Activated T-helper 17 cell treated with anti-CD3 and anti-CD28 coated beads, Interleukin-2, amount 50 U/mL, for 72 hours (primary cell): Measurements from ENCODE around the gene ITGB6. TPM values are rescaled to one million over a fixed set of nuclear protein-coding genes. Genes with fewer than 3 reads are reported as not detected.
A peak's percentile ranks its signal among the peaks of the same experiment; 100 is the strongest.

Source experiments
- ATAC-seq: fragments of 150-1000 bp; cut with Tn5 transposase; replicated peaks from 2 replicates; pipeline ENCODE4 v1.10.0; 2021; ENCODE audit warnings: mild to moderate bottlenecking, moderate library complexity
- H3K27ac Mint-ChIP-seq: one replicate; pipeline ENCODE4 v1.8.0; 2022; ENCODE audit warnings: mixed read lengths
- H3K27me3 Mint-ChIP-seq: one replicate; pipeline ENCODE4 v1.8.0; 2022; ENCODE audit warnings: mixed read lengths
- H3K36me3 Mint-ChIP-seq: one replicate; pipeline ENCODE4 v1.8.0; 2022; ENCODE audit warnings: low read depth, mild to moderate bottlenecking, mixed read lengths
- H3K4me1 Mint-ChIP-seq: one replicate; pipeline ENCODE4 v1.8.0; 2022; ENCODE audit warnings: mixed read lengths
- H3K4me3 Mint-ChIP-seq: one replicate; pipeline ENCODE4 v1.8.0; 2022; ENCODE audit warnings: mild to moderate bottlenecking, mixed read lengths
- H3K9me3 Mint-ChIP-seq: one replicate; pipeline ENCODE4 v1.8.0; 2022; ENCODE audit warnings: mixed read lengths
- total RNA-seq, 2 donors: library from RNA; stranded (reverse); gene quantifications; one replicate each; pipeline ENCODE4 v1.2.3, GENCODE V29; 2022

ITGB6 gene
- total RNA-seq, 2 donors from 2014 or later, result not detected

DNA sequence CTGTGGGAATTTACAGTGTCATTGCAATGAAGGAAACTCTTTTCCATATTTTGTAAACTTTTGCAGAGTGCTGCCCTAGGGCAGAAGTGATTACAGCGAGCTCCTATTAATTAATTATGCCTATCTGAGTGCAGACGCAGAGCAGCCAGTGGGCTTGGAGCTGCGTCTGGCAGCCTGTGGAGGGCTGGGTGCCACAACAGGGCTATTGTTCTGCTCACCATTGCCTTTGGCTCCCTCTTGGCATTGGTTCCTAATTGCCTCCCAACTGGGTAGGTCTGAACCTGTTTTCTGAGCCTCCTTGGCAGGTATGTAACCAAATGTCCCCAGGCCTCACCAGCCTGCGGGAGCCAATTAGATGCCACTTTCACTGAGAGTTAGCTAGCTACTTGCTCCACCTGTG is 25.6 kb upstream of the ITGB6 start:
- no peak for ATAC-seq
- H3K4me3 Mint-ChIP-seq, result no peak overlapping the region
- no peaks in the 10 kb centered on the region for H3K9me3 Mint-ChIP-seq
- H3K4me1 Mint-ChIP-seq, result peaks cover 32% of the 10 kb centered on the region
- H3K27me3 Mint-ChIP-seq, result peaks cover 8% of the 10 kb centered on the region
- H3K36me3 Mint-ChIP-seq, result no peaks in the 10 kb centered on the region
- H3K27ac Mint-ChIP-seq, result no peak overlapping the region

DNA sequence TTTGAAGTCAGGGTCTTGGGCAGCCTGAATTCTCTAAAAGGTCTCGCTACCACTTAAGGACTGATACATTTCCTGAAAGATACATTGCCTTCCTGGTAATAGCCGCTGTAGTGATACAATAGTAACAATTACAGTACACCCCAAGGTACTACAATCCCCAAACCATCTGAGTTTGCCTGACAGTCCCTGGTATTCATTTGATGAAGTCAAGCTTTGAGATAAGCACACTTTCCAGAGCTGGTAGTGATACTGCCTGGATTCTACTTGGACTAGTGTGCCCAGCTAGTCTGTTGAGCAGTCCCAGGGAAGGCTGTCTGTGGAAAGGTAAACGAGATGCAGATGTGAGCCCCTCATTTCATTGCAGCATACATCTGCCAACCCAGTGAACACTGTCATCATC is 24.4 kb upstream of the ITGB6 start:
- Mint-ChIP-seq H3K4me3 (peak overlapping the region; percentile 73), H3K27ac (peak overlapping the region; percentile 92), H3K9me3 (no peaks in the 10 kb centered on the region), H3K36me3 (no peaks in the 10 kb centered on the region), H3K27me3 (peaks cover 8% of the 10 kb centered on the region), H3K4me1 (peaks cover 43% of the 10 kb centered on the region)
- peak; percentile 20 for ATAC-seq

DNA sequence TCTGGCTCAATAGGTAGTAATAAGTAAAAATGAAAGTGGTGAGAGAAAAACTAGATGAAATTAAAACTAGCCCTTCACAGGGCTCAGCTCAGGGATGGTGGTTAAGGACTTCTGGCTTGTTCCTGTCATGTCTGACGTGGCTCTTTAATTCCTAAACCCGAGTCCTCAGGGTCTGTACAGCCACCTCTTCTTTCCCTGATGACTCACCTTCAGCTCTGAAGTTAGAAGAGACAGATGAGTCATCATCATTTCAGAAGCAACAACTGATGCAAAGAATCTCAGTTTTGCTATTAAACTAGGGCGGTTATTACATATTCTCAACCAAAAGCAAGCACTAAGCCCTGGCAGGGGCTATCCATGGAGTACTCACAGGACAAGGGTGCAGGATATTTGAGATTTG is 24.0 kb upstream of the ITGB6 start:
- H3K4me1 Mint-ChIP-seq, result peaks cover 43% of the 10 kb centered on the region
- H3K9me3 Mint-ChIP-seq, result no peaks in the 10 kb centered on the region
- peaks cover 8% of the 10 kb centered on the region for H3K27me3 Mint-ChIP-seq

DNA sequence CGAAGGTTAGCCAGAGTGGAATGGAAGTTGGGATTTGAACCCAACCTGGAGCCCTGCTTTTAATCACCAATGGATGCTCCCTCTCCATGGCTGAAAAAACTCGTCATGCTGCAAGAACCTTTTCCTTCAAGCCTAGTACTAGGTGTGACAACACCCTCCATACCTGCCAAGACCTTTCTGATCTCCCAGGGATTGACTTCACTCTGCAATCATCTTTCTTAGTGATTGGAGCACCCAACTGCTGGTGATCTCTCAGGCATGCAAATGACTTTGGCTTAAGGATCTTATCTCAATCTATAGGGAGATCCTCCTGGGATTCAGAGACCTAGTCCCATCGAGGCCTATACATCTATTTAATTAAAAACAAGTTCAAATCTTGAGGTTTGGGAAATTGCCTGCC is 23.5 kb upstream of the ITGB6 start:
- H3K9me3 Mint-ChIP-seq, result no peaks in the 10 kb centered on the region
- ATAC-seq, result no peak
- H3K4me3 Mint-ChIP-seq, result peak overlapping the region; percentile 73
- H3K36me3 Mint-ChIP-seq, result no peaks in the 10 kb centered on the region
- H3K27ac Mint-ChIP-seq, result peak overlapping the region; percentile 92
- peaks cover 8% of the 10 kb centered on the region for H3K27me3 Mint-ChIP-seq
- H3K4me1 Mint-ChIP-seq, result peaks cover 43% of the 10 kb centered on the region

More for the DNA sequence above, 24.0 kb upstream of the ITGB6 start:
- ATAC-seq, result peak; percentile 83
- Mint-ChIP-seq H3K36me3 (no peaks in the 10 kb centered on the region), H3K4me3 (peak overlapping the region; percentile 73), H3K27ac (peak overlapping the region; percentile 92)

DNA sequence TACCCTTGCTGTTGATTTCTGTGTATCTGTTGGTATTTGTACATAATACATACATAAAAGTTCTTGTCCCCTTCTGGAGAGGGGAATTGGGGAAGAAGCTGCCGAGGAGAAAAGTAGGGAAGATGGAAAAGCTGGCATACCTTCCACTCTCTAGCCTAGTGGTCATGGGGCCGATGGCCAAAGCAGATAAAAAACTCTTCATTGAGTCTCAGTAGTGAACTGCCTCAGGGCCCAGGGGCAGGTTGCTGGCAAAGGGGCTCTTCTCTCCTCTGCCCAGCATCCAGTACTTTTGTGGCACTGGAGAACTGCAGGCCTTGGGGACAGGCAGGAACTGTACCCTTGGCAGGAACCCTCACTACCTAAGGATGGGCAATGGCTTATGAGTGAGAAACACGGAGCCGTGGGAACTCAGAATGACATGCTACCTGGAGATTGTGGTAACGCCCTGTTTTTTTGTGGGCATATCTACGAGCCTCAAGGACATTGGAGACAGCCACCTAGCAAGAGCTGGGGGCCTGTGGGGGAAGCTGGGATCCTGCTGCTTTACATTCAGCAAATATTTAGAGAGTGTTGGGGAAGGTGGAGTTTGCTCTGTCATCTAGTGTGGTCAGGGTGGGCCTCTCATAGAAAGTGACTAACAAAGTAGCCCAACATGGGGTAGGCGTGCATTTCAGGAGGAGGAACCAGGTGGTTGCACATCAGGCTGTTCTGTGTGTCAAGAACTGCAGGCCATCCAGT is 22.6 kb upstream of the ITGB6 start:
- Mint-ChIP-seq H3K27ac (peak overlapping the region; percentile 92), H3K36me3 (no peaks in the 10 kb centered on the region), H3K27me3 (peaks cover 8% of the 10 kb centered on the region), H3K4me3 (peak overlapping the region; percentile 37), H3K4me1 (peaks cover 43% of the 10 kb centered on the region), H3K9me3 (no peaks in the 10 kb centered on the region)
- ATAC-seq, result no peak

DNA sequence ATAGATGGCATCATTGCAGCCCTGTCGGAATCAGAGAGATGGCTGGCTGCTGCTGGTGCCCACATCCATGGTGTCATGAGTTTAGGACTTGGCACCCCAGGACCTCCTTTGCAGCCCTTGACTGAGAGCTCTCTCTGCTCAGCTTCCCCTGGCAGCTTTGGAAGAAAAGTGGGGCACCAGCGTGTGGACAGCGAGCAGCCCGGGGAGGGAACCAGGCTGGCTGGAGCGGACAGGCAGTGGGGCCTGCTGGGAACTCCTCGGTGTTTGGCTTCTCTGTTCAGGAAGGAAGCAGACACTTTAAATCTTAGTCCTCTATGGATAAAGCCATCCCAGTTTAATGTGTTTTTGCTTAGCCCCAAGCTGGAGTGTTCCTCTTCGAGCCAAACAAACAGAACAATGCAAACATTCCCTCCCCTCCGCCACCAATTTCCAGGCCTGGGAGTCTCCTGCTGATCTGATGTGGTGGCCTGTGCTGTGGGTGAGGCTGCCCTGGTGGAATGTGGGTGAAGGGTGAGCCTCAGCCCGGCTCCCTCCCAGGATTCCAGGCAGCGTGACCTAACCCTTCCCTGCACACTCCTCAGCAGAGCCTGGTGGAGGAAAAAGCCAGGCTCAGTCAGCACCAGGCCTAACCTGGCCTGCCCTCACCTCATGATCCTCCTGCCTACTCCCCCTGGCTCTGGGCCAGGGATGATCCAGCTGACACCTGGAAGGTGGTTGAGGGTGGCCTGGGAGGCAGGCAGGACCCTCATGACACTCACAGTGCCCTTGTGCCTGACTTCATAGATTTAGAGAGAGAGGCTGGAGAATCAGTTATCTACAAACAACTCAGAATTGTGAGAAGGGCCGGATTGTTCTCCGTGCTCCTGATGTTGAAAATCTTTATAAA is 21.6 kb upstream of the ITGB6 start:
- Mint-ChIP-seq H3K36me3 (no peaks in the 10 kb centered on the region), H3K4me3 (peak overlapping the region; percentile 58), H3K9me3 (no peaks in the 10 kb centered on the region), H3K27ac (peak overlapping the region; percentile 6), H3K27me3 (peaks cover 6% of the 10 kb centered on the region), H3K4me1 (peaks cover 38% of the 10 kb centered on the region)
- ATAC-seq, result no peak

DNA sequence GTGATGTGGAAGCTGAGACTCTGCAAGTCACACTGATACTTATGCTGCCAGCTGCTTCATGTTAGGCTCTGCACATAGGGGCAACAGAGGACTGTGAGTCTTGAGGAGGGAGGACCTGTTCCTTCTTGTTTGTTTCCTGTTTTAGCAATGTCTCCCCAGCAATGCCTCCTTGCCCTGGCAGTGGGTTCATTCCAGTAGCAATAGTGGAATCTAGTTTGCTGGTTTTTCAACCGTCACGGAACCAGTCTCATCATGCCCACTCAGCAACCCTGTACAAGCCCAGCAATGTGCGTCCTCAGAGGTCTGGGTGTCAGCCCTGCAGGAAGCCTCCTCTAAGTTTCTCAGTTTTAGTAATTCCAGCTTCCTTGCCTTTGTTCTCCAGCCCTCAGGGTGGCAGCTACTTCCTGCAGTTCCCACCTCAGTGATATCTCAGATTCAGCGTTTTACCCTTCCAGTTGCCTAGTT is 20.5 kb upstream of the ITGB6 start:
- Mint-ChIP-seq H3K36me3 (no peaks in the 10 kb centered on the region), H3K27ac (peak overlapping the region; percentile 6), H3K4me3 (peak overlapping the region; percentile 58), H3K9me3 (no peaks in the 10 kb centered on the region), H3K27me3 (peaks cover 6% of the 10 kb centered on the region), H3K4me1 (peaks cover 38% of the 10 kb centered on the region)
- ATAC-seq, result peak; percentile 49

DNA sequence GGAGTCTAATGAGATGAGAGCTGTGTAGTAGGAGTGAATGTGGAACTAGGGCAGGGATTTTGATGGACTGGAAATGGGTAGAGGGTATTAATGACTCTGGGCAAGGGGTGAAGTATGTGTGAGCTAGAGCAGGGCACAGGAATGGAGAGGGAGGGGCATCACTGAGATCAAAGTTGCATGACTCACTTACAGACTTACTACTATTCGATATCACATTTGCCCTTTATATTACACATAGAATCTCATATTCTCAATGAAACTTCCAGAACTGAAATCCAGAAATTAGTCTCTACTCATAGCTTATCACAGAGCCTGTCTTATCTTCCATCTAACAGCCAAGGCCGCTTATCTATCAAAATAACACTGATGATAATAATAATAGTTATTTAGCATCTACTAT is 20.0 kb upstream of the ITGB6 start:
- peak overlapping the region; percentile 6 for H3K27ac Mint-ChIP-seq
- H3K36me3 Mint-ChIP-seq, result no peaks in the 10 kb centered on the region
- H3K9me3 Mint-ChIP-seq, result no peaks in the 10 kb centered on the region
- peak; percentile 37 for ATAC-seq
- peaks cover 7% of the 10 kb centered on the region for H3K27me3 Mint-ChIP-seq
- peak overlapping the region; percentile 58 for H3K4me3 Mint-ChIP-seq
- H3K4me1 Mint-ChIP-seq, result peaks cover 36% of the 10 kb centered on the region

DNA sequence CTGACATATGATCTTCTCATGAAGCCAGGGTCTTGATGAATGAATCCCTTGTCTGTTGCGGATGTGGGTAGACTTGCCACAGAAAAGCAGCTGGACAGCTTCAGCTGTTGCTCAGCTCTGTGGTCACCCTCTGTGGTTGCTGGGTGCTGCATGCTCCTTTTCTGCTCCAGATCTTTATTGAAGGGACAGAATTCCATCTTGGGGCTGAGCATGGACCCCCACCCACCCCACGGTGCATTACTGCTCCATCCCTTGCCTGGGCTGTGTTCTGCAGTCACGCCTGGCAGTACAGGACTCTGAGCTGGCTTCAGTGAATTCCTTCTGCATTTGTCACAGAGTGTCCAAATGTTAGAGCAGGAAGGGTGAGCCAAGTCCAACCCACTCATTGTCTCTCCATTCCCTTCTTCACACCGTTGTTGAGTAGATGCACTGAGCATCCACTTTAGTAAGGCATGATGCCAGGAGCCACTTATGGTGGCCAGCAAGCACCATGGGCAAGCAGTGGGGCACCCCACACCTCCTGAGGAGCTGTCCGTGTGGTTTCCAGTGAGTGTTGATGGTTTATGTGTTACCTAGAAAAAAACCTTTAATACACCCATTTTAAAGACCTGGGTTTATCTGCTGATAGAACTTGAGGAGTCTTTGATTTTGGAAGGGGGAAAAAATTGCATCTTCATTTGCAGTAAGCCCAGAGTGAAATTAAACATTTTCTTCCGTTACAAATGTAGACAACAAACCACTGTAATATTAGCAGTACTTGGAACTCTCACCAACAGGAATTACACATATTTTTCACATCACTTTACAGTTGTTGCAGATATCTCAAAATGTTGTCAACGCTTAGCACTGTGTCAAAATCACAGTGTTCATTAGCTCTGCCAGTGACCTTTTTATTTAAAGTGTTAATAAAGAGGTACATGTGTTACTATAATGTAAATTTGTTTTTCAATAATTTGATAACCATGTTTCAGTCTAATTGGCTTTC is 14.7 kb upstream of the ITGB6 start:
- peak; percentile 16 for ATAC-seq
- Mint-ChIP-seq H3K27me3 (peaks cover 10% of the 10 kb centered on the region), H3K4me3 (no peak overlapping the region), H3K9me3 (no peaks in the 10 kb centered on the region), H3K27ac (no peak overlapping the region), H3K4me1 (peaks cover 8% of the 10 kb centered on the region), H3K36me3 (no peaks in the 10 kb centered on the region)

DNA sequence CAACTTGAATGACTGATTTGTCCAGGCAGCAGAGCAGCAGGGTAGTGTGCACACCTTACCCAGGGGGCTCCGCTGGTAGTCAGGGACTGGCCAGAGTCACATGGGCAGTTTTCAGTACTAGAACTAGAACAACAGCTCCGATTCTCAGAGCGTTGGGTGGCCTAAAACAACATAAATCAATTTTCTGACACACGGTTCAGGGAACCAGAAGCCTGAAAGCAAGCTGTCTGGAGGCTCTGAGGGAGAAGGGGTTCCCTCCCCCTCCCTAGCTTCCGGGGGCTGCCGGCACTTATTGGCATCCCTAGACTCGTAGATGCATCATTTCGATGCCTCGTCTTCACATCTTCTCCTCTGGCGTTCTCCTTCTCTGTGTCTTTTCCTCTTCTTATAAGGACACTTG is 13.4 kb upstream of the ITGB6 start:
- no peaks in the 10 kb centered on the region for H3K9me3 Mint-ChIP-seq
- peaks cover 7% of the 10 kb centered on the region for H3K4me1 Mint-ChIP-seq
- H3K36me3 Mint-ChIP-seq, result no peaks in the 10 kb centered on the region
- peaks cover 10% of the 10 kb centered on the region for H3K27me3 Mint-ChIP-seq
- no peak overlapping the region for H3K4me3 Mint-ChIP-seq
- no peak for ATAC-seq
- H3K27ac Mint-ChIP-seq, result no peak overlapping the region

DNA sequence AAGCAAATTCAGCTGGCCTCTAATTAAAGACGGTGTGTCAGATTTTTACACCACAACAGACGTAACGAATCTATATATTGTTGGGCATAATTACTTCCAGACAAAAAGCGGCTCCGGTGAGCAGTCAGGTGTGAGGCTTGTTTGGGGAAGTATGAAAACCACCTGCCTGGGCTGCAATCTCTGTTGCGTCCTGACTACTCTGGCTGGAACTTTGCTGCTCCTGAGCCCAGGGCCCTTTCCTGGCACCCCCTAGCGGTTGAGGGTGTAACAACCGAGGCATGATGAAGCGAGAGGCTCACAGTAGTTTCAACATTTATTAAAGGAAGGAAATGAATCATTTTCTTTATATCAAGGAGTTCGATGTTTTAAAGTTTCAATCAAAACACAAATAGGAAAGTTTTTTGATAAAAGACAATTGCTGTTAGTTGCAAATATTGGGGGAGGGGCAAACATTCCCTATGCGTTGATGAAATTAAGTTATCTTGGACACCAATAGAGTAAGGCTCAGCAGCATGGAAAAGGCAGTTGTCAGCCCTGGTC is 10.6 kb upstream of the ITGB6 start:
- no peak overlapping the region for H3K27ac Mint-ChIP-seq
- H3K9me3 Mint-ChIP-seq, result no peaks in the 10 kb centered on the region
- H3K4me1 Mint-ChIP-seq, result peaks cover 14% of the 10 kb centered on the region
- H3K4me3 Mint-ChIP-seq, result no peak overlapping the region
- H3K36me3 Mint-ChIP-seq, result no peaks in the 10 kb centered on the region
- peaks cover 5% of the 10 kb centered on the region for H3K27me3 Mint-ChIP-seq
- peak; percentile 69 for ATAC-seq

DNA sequence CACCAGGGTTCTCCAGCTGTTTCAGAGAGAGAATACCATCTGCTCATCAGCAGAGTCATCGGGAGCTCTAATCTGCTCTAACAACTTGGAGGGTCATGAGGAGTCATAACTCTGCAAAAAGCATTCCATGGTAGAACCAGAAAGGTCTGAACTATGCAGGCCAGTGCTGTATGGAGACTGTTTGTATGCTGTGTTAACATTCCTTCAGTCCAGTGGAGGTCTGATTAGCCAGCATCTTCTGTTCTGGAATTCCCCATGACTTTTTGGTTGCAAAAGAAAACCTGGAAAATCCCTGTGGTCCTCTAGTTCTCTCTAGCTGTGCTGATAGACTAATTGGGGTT is 9.4 kb upstream of the ITGB6 start:
- H3K4me1 Mint-ChIP-seq, result peaks cover 14% of the 10 kb centered on the region
- H3K9me3 Mint-ChIP-seq, result no peaks in the 10 kb centered on the region
- H3K27me3 Mint-ChIP-seq, result peaks cover 3% of the 10 kb centered on the region
- ATAC-seq, result no peak
- H3K27ac Mint-ChIP-seq, result no peak overlapping the region
- no peak overlapping the region for H3K4me3 Mint-ChIP-seq
- no peaks in the 10 kb centered on the region for H3K36me3 Mint-ChIP-seq

DNA sequence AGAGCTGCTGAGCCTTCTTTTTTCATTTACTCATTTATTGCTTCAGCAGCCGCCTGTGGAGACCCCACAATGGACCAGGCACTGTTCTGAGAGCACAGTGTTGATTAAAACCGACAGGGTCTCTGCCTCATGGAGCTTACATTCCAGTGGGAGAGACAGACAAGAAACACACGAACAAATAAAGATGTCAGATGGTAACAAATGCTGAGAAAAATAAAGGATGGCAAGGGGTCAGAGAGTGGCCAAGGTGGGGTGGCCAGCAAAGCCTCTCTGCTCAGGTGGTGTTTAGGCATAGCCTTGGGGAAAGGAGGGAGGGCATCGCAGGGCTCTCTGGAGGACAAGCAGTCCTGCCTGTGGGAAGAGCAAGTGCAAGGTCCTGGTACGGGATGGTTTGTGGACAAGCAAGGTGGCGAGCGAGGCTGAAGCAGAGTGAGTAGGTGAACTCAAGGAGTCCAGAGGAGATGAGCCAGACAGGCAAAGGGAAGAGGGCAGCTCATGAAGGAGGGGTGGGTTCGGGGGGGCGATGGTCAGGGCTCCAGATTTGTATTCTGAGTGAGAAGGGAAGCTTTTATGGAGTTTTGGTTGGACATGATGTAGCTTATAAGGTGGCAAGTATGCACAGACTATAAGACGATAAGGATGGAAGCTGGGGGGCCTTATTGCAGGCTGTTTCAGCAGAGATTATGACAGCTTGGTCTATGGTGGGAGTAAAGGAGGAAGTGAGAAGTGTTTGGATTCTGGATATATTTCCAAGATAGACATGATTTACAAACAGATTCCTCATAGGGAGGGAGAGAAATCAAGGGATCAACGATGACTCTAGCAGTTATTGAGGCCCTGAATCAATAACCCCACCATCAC is 8.8 kb upstream of the ITGB6 start:
- H3K4me3 Mint-ChIP-seq, result no peak overlapping the region
- no peaks in the 10 kb centered on the region for H3K36me3 Mint-ChIP-seq

More for the DNA sequence above, 8.8 kb upstream of the ITGB6 start:
- no peak for ATAC-seq
- H3K27me3 Mint-ChIP-seq, result peaks cover 3% of the 10 kb centered on the region
- peaks cover 14% of the 10 kb centered on the region for H3K4me1 Mint-ChIP-seq
- H3K9me3 Mint-ChIP-seq, result no peaks in the 10 kb centered on the region
- no peak overlapping the region for H3K27ac Mint-ChIP-seq
